Panc1 (cell line): ENCODE data around the gene MLPH. TPM values are rescaled to one million over a fixed set of nuclear protein-coding genes. Genes with fewer than 3 reads are reported as not detected.

Source experiments
- ATAC-seq: fragments of 200-7000 bp; cut with Tn5 transposase; 2 replicates; pipeline ENCODE4 v1.9.1; 2020; ENCODE audit warnings: mild to moderate bottlenecking, moderate library complexity
- BruUV-seq: library from RNA; stranded (reverse); fragments of 400-500 nt; replicated peaks from 2 replicates; lab custom pipeline; 2021; lab: Mats Ljungman, UMichigan
- CTCF ChIA-PET: fragments of 300-600 bp; sonication (Branson Sonifier 250); formaldehyde crosslinking; loops from one replicate; lab custom pipeline; 2022; ENCODE audit warnings: antibody characterized with exemption; lab: Charles Lee
- POLR2A ChIA-PET: fragments of 300-600 bp; sonication (Branson Sonifier 250); formaldehyde crosslinking; loops from one replicate; lab custom pipeline; 2022; ENCODE audit warnings: antibody characterized with exemption; lab: Charles Lee
- DNase-seq: peaks from one replicate; pipeline ENCODE4 v3.0.0-alpha.2; 2010; ENCODE audit warnings: low read depth, low spot score
- H3K27ac ChIP-seq: 2 replicates; pipeline ENCODE4 v1.5.1; 2011; ENCODE audit warnings: mild to moderate bottlenecking, low read length, inconsistent platforms
- H3K27me3 ChIP-seq: fragments of 200-500 bp; sonication (Bioruptor generic); 2 replicates; pipeline ENCODE4 v1.6.0; 2014; ENCODE audit warnings: low read length, inconsistent platforms; ENCODE audit not compliant: control insufficient read depth, insufficient read depth
- H3K36me3 ChIP-seq: fragments of 200-500 bp; sonication (Bioruptor generic); 2 replicates; pipeline ENCODE4 v1.5.1; 2014; ENCODE audit warnings: inconsistent platforms, mild to moderate bottlenecking, low read length, moderate library complexity; ENCODE audit not compliant: control insufficient read depth, insufficient read depth
- H3K4me1 ChIP-seq: 2 replicates; pipeline ENCODE4 v1.5.1; 2011; ENCODE audit warnings: inconsistent platforms, mild to moderate bottlenecking, low read length, moderate library complexity; ENCODE audit not compliant: control insufficient read depth, insufficient read depth
- H3K4me3 ChIP-seq, 2 experiments: 2 replicates each; pipeline ENCODE4 v1.5.1; 2011 to 2012; ENCODE audit warnings: low read depth in 2 of 2, low read length in 2 of 2, mild to moderate bottlenecking in 2 of 2, inconsistent platforms in 1 of 2, moderate library complexity in 1 of 2
- H3K9me3 ChIP-seq: fragments of 200-500 bp; sonication (Bioruptor generic); 2 replicates; pipeline ENCODE4 v1.5.1; 2014; ENCODE audit warnings: low read depth, mild to moderate bottlenecking, inconsistent platforms, low read length, moderate library complexity; ENCODE audit not compliant: control insufficient read depth, insufficient read depth
- CTCF ChIP-seq: fragments of 450-650 bp; IDR thresholded peaks from 2 replicates; pipeline ENCODE4 v1.5.1; 2017; ENCODE audit warnings: mild to moderate bottlenecking
- POLR2AphosphoS5 ChIP-seq: IDR thresholded peaks from 2 replicates; pipeline ENCODE4 v1.6.1; 2012; ENCODE audit warnings: mild to moderate bottlenecking, low read depth, low read length, moderate library complexity
- SIN3A ChIP-seq: IDR thresholded peaks from 2 replicates; pipeline ENCODE4 v1.6.1; 2012; ENCODE audit warnings: low read depth, mild to moderate bottlenecking, low read length, moderate library complexity, borderline replicate concordance; ENCODE audit not compliant: insufficient read depth
- TCF7L2 ChIP-seq: IDR thresholded peaks from 2 replicates; pipeline ENCODE4 v1.6.1; 2011; ENCODE audit warnings: mild to moderate bottlenecking, low read depth, low read length, inconsistent platforms
- in situ Hi-C: cut with HindIII; loops from 2 replicates; pipeline ENCODE4 v1.10.0; 2016; ENCODE audit warnings: low sequenced_read_pairs, low pct_unique_long_range_greater_than_20kb
- intact Hi-C: fragments of 100-400 bp; cut with micrococcal nuclease; formaldehyde crosslinking; loops from one replicate; pipeline ENCODE4 v1.10.0; 2022; ENCODE audit not compliant: unreplicated experiment
- total RNA-seq: library from RNA; stranded (reverse); gene quantifications from one replicate; pipeline ENCODE4 v1.2.1, GENCODE V29; 2021; ENCODE audit not compliant: unreplicated experiment
- TF ChIP-seq, protein P1 (sequence below), 2 experiments: IDR thresholded peaks; 2 replicates each; pipeline ENCODE4 v1.6.1; 2011 to 2012; ENCODE audit warnings: low read depth in 2 of 2, control low read depth in 1 of 2, low read length in 1 of 2, mild to moderate bottlenecking in 1 of 2, moderate library complexity in 1 of 2; ENCODE audit not compliant: insufficient read depth in 1 of 2

Gene MLPH
- total RNA-seq, 1 experiment from 2014 or later, result 60.2 TPM

DNA sequence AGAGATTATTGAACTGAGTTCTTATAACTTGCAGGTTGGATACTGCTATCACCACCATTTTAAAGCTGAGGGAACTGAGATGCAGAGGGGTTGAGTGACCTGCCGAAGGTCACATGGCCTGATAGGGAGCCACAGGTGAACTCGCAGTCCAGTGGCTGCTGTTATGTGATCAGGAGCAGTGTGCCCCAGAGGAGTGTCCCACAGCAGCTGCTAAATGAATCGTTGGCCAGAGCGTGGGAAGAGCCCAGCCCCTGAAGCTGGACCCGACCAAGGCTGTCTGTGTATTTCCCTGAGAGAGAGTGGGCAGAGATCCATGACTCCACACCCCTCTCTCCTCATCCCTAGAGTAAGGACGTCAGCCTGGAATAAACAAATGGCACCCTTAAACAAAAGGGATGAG is 52.6 kb downstream of the MLPH start:
- no peaks in the 10 kb centered on the region for H3K9me3 ChIP-seq
- DNase-seq (no peak), ATAC-seq (no peak)
- in situ Hi-C loops, result no loop called here
- intact Hi-C loops, result no loop called here
- ChIA-PET CTCF (interaction anchor here (1.4 kb wide), 1 partner anchor 32 kb away, joined by 5 read pairs; no protein-coding TSS in a partner anchor), POLR2A (no interaction called here)
- H3K4me1 ChIP-seq, result no peaks in the 10 kb centered on the region
- no peaks in the 10 kb centered on the region for H3K36me3 ChIP-seq
- no peak overlapping the region for H3K4me3 ChIP-seq
- no peaks in the 10 kb centered on the region for H3K27me3 ChIP-seq
- no TSS peak for BruUV-seq
- no peak overlapping the region for H3K27ac ChIP-seq
- TF ChIP-seq CTCF, result no peak
- no peak for TF ChIP-seq POLR2AphosphoS5
- no peak for TF ChIP-seq SIN3A
- no peak for TF ChIP-seq TCF7L2
- TF ChIP-seq, protein P1, sequence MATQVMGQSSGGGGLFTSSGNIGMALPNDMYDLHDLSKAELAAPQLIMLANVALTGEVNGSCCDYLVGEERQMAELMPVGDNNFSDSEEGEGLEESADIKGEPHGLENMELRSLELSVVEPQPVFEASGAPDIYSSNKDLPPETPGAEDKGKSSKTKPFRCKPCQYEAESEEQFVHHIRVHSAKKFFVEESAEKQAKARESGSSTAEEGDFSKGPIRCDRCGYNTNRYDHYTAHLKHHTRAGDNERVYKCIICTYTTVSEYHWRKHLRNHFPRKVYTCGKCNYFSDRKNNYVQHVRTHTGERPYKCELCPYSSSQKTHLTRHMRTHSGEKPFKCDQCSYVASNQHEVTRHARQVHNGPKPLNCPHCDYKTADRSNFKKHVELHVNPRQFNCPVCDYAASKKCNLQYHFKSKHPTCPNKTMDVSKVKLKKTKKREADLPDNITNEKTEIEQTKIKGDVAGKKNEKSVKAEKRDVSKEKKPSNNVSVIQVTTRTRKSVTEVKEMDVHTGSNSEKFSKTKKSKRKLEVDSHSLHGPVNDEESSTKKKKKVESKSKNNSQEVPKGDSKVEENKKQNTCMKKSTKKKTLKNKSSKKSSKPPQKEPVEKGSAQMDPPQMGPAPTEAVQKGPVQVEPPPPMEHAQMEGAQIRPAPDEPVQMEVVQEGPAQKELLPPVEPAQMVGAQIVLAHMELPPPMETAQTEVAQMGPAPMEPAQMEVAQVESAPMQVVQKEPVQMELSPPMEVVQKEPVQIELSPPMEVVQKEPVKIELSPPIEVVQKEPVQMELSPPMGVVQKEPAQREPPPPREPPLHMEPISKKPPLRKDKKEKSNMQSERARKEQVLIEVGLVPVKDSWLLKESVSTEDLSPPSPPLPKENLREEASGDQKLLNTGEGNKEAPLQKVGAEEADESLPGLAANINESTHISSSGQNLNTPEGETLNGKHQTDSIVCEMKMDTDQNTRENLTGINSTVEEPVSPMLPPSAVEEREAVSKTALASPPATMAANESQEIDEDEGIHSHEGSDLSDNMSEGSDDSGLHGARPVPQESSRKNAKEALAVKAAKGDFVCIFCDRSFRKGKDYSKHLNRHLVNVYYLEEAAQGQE (IDR thresholded peaks at IDR 0.05; ENCODE audit: insufficient read depth in 1 of 2, low read depth in 2 of 2, low read length in 1 of 2), result no peak

DNA sequence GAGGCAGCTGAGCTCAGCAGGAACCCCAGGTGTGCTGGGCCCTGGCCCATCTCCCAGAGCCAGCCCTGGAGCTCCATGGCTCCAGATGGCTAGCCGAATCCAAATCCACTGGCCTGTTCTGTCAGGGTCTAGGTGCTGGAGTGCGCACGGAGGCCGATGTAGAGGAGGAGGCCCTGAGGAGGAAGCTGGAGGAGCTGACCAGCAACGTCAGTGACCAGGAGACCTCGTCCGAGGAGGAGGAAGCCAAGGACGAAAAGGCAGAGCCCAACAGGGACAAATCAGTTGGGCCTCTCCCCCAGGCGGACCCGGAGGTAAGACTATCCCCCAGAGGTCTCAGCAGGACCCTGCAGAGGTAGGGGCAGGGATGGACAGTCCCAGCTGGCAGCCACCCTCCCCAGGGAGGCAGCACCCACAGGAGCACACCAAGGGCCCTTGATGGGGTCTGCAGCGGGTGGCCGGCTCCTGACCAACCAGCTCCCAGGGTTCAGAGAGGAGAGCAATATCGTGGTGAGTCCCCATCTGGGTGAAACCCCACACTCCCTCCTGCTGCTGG is 53.2 kb downstream of the MLPH start:
- in situ Hi-C loops, result no loop called here
- Histone ChIP-seq H3K4me1 (no peaks in the 10 kb centered on the region), H3K27me3 (no peaks in the 10 kb centered on the region), H3K4me3 (no peak overlapping the region), H3K27ac (no peak overlapping the region), H3K9me3 (no peaks in the 10 kb centered on the region), H3K36me3 (no peaks in the 10 kb centered on the region)
- TF ChIP-seq SIN3A (no peak), CTCF (no peak), POLR2AphosphoS5 (no peak), TCF7L2 (no peak)
- TF ChIP-seq, protein P1 (IDR thresholded peaks at IDR 0.05; ENCODE audit: insufficient read depth in 1 of 2, low read depth in 2 of 2, low read length in 1 of 2), result no peak
- DNase-seq (no peak), ATAC-seq (peak; percentile 26)
- intact Hi-C loops, result no loop called here
- ChIA-PET POLR2A (no interaction called here), CTCF (interaction anchor here (0.8 to 1.4 kb wide), 2 partner anchors 28 to 31 kb away, joined by 3 to 5 read pairs; no protein-coding TSS in a partner anchor)
- no TSS peak for BruUV-seq
